ENCODE data around the gene JCAD. TPM values are rescaled to one million over a fixed set of nuclear protein-coding genes. Genes with fewer than 3 reads are reported as not detected.

Gene JCAD
- total RNA-seq, 2 experiments from 2014 or later: 0.68 to 1.0 TPM

DNA sequence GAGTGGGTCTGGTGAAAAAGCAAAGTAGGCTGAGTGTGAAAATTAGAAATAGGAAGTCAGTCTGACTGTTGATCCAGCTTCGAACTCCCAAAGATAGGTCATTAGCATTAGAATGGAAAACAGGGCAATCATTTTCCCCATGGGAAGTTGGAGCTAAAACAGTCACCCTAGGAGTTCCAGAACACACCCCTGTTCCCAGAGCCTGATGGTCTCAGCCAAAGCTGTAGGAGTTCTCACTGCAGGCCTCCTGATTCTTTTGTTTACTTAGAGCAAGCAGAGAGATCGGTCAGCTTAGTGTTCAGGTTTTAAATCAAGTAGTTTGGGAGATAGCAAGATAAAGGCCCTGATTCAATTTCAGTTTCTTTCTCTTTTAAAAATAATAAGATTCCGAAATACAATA lies 28.8 kb upstream of the JCAD start:
- Mint-ChIP-seq H3K27ac (no peak overlapping the region), H3K36me3 (ENCODE audit: low read depth) (no peaks in the 10 kb centered on the region), H3K4me3 (no peak overlapping the region), H3K4me1 (no peaks in the 10 kb centered on the region), H3K27me3 (peaks cover 38% of the 10 kb centered on the region), H3K9me3 (no peaks in the 10 kb centered on the region)
- ChIA-PET CTCF (interaction anchor here (0.7 kb wide), 1 partner anchor 12 kb away, joined by 3 read pairs; no protein-coding TSS in a partner anchor), POLR2A (no interaction called here)
- no peak for DNase-seq

DNA sequence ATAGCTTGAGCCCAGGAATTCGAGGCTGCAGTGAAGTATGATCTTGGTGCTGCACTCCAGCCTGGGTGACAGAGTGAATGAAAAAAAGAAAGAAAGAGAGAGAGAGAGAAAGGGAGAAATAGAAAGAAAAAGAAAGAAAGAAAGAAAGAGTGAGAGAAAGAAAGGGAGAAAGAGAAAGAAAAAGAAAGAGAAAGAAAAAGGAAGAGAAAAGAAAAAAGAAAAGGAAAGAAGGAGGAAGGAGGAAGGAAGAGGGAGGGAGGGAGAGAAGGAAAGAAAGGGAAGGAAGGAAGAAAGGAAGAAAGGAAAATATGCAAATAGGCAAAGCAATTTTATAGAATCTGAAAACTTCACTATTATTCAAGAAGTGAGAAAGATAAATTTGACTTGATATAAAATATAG lies 24.5 kb upstream of the JCAD start:
- Mint-ChIP-seq H3K27ac (no peak overlapping the region), H3K9me3 (no peaks in the 10 kb centered on the region), H3K4me1 (no peaks in the 10 kb centered on the region), H3K27me3 (peaks cover 47% of the 10 kb centered on the region), H3K36me3 (ENCODE audit: low read depth) (no peaks in the 10 kb centered on the region), H3K4me3 (no peak overlapping the region)
- DNase-seq: no peak
- CTCF ChIA-PET: no interaction called here
- POLR2A ChIA-PET: no interaction called here

DNA sequence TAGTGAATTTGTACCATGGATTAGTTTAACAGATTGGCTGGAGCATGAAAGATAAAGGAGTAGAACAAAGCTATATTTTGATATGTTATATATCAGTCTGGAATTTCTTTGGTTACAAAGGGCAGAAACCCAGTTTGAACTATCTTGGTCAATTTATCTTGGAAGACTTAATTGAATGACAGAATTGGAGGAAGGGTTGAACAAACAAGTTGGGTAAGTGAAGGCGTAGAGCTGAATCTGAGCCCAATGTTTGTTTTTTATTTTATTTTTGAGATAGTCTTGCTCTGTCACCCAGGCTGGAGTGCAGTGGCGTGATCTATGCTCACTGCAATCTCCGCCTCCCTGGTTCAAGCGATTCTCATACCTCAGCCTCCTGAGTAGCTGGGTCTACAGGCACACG lies 21.8 kb upstream of the JCAD start:
- no peaks in the 10 kb centered on the region for H3K9me3 Mint-ChIP-seq
- ChIA-PET CTCF (no interaction called here), POLR2A (no interaction called here)
- H3K36me3 Mint-ChIP-seq (ENCODE audit: low read depth): no peaks in the 10 kb centered on the region
- H3K4me1 Mint-ChIP-seq: peaks cover 3% of the 10 kb centered on the region
- H3K4me3 Mint-ChIP-seq: no peak overlapping the region
- peaks cover 40% of the 10 kb centered on the region for H3K27me3 Mint-ChIP-seq
- DNase-seq: no peak
- no peak overlapping the region for H3K27ac Mint-ChIP-seq

DNA sequence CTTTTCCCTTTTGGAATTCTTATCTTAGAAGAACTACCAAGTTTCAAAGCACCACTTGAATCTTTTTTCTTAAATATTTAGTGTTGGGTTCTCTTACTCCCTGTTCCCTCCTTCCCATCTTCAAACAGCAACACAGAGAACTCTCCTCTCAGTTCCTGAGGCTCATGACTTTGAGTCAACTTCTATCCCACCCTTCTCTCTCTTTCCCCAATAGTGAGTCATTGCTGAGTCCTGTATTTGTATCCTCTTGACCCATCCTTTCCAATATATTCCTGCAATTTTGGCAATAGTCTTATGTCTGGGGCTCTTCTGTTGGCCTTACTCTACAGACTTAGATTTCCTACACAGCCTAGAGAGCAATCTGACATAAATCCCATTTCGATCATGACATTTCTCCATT lies 20.8 kb upstream of the JCAD start:
- H3K27me3 Mint-ChIP-seq: peaks cover 34% of the 10 kb centered on the region
- CTCF ChIA-PET: no interaction called here
- DNase-seq: no peak
- no peaks in the 10 kb centered on the region for H3K9me3 Mint-ChIP-seq
- no peak overlapping the region for H3K27ac Mint-ChIP-seq
- POLR2A ChIA-PET: no interaction called here
- no peak overlapping the region for H3K4me3 Mint-ChIP-seq
- H3K4me1 Mint-ChIP-seq: peaks cover 3% of the 10 kb centered on the region
- no peaks in the 10 kb centered on the region for H3K36me3 Mint-ChIP-seq (ENCODE audit: low read depth)

DNA sequence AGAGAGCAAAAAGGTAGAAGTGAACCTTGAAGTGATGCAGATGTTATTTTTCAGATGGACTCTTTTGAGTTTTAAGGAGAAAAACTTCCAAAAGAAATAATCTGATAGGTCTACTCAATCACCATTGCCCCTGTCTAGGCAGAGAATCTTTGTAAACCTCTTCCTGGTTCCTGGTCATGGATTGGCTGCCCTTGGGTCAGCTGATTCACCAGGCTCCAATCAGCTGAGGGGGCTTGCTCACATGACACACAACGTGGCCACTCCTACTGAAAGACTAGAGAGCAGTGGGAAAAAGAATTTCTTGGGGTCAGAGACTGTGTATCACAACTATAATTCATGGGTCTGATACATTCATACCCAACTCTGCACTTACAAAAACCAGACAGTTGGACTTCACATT lies 20.0 kb upstream of the JCAD start:
- Mint-ChIP-seq H3K36me3 (ENCODE audit: low read depth) (no peaks in the 10 kb centered on the region), H3K9me3 (no peaks in the 10 kb centered on the region), H3K27ac (no peak overlapping the region), H3K27me3 (peaks cover 29% of the 10 kb centered on the region), H3K4me3 (no peak overlapping the region), H3K4me1 (peaks cover 3% of the 10 kb centered on the region)
- CTCF ChIA-PET: no interaction called here
- POLR2A ChIA-PET: no interaction called here
- DNase-seq: no peak

DNA sequence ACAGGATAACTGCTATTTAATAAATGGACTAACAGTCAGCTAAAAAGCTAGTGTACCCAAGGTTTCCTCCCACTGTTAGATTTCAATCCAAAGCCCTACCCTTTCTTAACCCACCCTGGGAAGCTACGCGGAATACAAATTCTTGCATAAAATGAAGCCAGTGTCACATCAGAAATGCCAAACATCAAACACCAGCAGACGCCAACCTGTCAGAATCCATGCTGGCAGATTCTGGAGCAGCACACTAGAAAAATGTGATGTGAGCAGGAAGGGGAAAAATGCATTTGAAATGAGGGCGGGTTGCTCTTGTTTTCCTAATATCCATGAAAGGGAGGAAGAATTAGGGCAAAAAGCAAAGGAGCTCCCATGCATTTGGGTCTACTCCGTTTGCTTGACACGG lies 16.1 kb upstream of the JCAD start:
- H3K4me1 Mint-ChIP-seq: peaks cover 3% of the 10 kb centered on the region
- H3K4me3 Mint-ChIP-seq: no peak overlapping the region
- no peak overlapping the region for H3K27ac Mint-ChIP-seq
- ChIA-PET POLR2A (no interaction called here), CTCF (no interaction called here)
- H3K9me3 Mint-ChIP-seq: no peaks in the 10 kb centered on the region
- H3K27me3 Mint-ChIP-seq: peaks cover 21% of the 10 kb centered on the region
- no peak for DNase-seq
- no peaks in the 10 kb centered on the region for H3K36me3 Mint-ChIP-seq (ENCODE audit: low read depth)

DNA sequence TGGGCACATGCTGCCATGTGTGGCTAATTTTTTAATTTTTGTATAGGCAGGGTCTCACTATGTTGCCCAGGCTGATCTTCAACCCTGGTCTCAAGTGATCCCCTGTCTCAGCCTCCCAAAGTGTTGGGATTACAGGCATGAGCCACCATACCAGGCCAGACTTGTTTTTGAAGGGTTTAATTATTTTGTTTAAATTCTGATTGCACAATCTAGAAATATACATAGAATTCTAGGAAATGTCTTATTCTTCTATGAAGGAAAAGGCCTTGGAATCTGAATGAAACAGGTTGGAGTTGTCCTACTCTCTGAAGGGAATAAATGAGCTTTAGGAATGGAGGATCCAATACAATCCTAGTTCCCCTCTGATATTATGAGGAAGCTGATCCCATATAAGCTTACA lies 15.5 kb upstream of the JCAD start:
- H3K4me3 Mint-ChIP-seq: no peak overlapping the region
- H3K36me3 Mint-ChIP-seq (ENCODE audit: low read depth): no peaks in the 10 kb centered on the region
- no peak overlapping the region for H3K27ac Mint-ChIP-seq
- DNase-seq: no peak
- peaks cover 3% of the 10 kb centered on the region for H3K4me1 Mint-ChIP-seq
- H3K27me3 Mint-ChIP-seq: peaks cover 21% of the 10 kb centered on the region
- ChIA-PET POLR2A (no interaction called here), CTCF (no interaction called here)
- H3K9me3 Mint-ChIP-seq: no peaks in the 10 kb centered on the region

DNA sequence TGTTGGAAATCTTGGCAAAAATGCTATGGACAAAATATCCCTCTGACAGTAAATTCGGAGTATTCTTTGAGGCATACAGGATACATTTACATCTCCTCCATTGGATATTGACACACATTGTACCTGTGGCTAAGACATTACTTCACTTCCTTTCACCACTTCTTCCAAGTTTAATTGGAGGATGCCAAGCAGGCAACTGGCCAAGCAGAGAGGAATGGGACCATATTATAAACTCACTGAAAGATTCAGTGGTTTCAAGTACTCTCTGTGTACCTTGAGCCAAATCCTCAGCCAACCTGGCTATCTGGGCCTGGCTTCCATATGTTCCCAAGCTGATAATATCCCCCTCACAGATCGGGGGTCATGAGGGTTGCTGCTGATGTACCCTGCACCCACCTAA lies 14.7 kb upstream of the JCAD start:
- H3K27ac Mint-ChIP-seq: no peak overlapping the region
- DNase-seq: no peak
- H3K36me3 Mint-ChIP-seq (ENCODE audit: low read depth): no peaks in the 10 kb centered on the region
- H3K4me1 Mint-ChIP-seq: peaks cover 3% of the 10 kb centered on the region
- H3K27me3 Mint-ChIP-seq: peaks cover 17% of the 10 kb centered on the region
- H3K4me3 Mint-ChIP-seq: no peak overlapping the region
- no peaks in the 10 kb centered on the region for H3K9me3 Mint-ChIP-seq
- ChIA-PET CTCF (no interaction called here), POLR2A (no interaction called here)

DNA sequence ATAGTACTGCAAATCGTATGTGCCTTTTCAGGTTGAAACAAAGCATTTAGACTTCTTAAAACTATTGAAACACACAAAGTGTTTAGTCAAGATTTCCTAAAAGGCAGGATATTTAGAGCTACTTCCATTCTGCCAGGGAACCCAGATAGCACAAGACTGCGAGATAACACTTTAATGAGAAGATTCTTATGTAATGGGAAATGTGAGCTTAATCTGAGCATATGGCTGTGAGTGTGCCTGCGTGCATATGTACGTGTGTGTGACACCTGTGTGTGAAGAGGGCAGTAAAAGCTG lies 14.3 kb upstream of the JCAD start:
- DNase-seq: no peak
- Mint-ChIP-seq H3K27me3 (peaks cover 17% of the 10 kb centered on the region), H3K4me1 (peaks cover 3% of the 10 kb centered on the region), H3K4me3 (no peak overlapping the region), H3K27ac (no peak overlapping the region), H3K9me3 (no peaks in the 10 kb centered on the region), H3K36me3 (ENCODE audit: low read depth) (no peaks in the 10 kb centered on the region)
- POLR2A ChIA-PET: no interaction called here
- CTCF ChIA-PET: no interaction called here

DNA sequence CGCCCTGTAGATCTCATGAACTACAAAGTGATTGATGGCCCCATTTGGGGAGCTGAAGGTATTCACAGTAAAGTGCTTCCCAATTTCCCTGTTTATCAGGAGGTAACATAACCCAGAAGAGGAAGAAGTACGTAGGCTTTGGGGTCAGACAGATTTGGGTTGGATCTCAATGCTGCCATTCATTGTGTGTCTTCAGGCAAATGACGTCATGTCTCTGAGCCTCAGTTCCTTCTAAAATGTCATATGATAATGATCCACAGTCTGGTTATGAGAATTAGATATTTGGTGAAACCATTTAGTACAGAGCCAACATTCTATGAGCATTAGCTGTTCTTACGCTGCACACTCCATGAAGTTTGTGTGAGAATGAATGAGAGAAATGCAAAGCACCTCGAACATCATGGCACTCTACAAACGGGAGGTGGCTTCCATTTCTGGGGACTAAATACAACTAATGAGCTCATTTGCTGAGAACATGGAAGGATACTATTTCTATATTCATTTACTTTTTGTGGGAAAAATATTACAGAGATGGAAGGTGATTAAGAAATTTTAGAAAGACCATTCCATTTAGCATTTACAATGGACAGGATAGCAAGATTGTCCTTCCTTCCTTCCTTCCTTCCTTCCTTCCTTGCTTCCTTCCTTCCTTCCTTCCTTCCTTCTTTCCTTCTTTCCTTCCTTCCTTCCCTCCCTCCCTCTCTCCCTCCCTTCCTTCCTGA lies 13.8 kb upstream of the JCAD start:
- no peak for DNase-seq
- CTCF ChIA-PET: no interaction called here
- no peak overlapping the region for H3K4me3 Mint-ChIP-seq
- POLR2A ChIA-PET: no interaction called here
- H3K36me3 Mint-ChIP-seq (ENCODE audit: low read depth): no peaks in the 10 kb centered on the region
- H3K4me1 Mint-ChIP-seq: peaks cover 3% of the 10 kb centered on the region
- H3K27ac Mint-ChIP-seq: no peak overlapping the region
- H3K27me3 Mint-ChIP-seq: peaks cover 17% of the 10 kb centered on the region
- no peaks in the 10 kb centered on the region for H3K9me3 Mint-ChIP-seq

DNA sequence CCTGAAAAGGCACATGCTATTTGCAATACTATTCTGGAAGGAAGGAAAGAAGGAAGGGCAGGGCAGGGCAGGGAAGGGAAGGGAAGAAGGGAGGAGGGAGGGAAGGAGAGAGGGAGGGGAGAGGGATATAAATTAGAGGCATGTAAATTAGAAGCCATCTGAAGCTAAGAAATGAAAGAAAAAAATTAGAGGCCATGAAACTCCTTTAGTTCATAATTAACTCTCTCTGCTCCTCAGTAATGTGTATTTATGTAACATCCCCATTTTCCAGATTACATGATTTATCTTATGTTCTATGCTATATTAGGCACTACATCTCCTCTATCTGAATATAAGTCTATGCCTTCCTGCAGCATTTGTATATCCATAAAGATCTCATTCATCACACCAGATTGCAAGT lies 12.7 kb upstream of the JCAD start:
- Mint-ChIP-seq H3K36me3 (ENCODE audit: low read depth) (no peaks in the 10 kb centered on the region), H3K27ac (no peak overlapping the region), H3K4me3 (no peak overlapping the region), H3K9me3 (no peaks in the 10 kb centered on the region), H3K4me1 (no peaks in the 10 kb centered on the region), H3K27me3 (peaks cover 12% of the 10 kb centered on the region)
- CTCF ChIA-PET: no interaction called here
- POLR2A ChIA-PET: no interaction called here
- DNase-seq: no peak

DNA sequence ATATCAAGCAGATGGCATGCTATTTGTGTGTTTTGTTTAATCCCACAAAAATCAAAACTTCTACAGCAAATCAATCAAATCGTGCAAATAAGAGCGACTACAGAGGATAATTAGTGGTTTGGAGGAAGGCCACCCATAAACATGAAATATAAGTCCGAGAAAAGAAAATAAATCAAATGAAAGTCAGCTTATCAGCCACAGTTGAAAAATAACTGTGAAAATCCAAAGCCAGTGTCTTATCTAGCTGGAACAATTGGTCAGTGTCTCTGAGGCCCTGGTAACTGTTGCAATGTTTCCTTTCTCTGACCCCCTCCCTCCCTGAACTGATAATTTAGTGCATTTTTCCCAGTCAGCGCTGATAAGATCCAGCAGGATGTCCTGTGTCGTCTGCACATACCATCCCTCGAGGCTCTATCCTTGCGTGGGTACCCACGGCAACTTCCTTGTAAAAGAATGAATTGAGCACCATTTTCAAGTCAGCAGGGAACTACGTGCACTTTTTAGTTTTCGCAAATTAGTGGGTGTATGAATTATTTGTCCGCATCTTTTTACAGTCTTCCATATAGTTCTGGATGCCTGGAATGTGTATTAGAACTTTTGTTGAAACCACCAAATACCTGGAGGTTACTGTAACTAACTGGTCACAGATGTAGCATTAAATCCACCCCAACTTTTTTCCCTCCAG lies 10.8 kb upstream of the JCAD start:
- no peak overlapping the region for H3K4me3 Mint-ChIP-seq
- no peaks in the 10 kb centered on the region for H3K4me1 Mint-ChIP-seq
- CTCF ChIA-PET: no interaction called here
- H3K27me3 Mint-ChIP-seq: peaks cover 21% of the 10 kb centered on the region
- H3K36me3 Mint-ChIP-seq (ENCODE audit: low read depth): no peaks in the 10 kb centered on the region
- H3K9me3 Mint-ChIP-seq: no peaks in the 10 kb centered on the region
- POLR2A ChIA-PET: no interaction called here
- H3K27ac Mint-ChIP-seq: no peak overlapping the region
- no peak for DNase-seq

DNA sequence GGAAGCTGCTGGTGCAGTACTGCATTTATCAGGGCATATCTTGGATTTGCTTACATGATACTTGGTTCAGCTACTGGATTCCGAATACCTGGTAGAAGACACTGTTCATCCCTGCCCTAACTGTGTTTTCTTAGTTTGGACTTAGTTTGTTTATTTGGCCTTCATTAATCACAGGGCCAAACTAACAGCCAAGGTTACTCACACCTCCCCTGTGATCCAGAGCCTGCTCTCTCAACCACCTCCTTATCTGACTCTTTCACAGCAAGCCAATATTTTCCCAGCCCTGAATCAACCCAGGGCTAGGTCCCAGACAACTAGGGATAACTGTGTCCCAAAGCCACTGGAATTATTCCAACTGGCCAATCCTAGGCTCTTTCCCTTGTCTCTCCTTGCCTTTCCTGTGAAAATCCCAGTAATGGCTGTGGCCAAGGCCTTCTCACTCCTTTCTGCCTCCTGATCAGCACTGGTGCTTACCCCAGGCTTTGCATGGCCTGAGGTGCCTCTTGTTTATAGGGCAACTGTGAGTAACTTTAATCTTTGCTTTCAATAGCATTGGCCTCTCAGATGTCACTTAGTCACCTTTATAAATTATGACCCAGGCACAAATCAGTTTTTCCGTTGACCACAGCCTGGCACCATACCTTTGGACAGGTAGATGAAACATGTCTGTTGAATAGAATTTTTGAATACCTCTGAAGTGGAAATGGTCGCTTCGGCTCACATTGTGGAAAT lies 9.3 kb upstream of the JCAD start:
- CTCF ChIA-PET: no interaction called here

DNA sequence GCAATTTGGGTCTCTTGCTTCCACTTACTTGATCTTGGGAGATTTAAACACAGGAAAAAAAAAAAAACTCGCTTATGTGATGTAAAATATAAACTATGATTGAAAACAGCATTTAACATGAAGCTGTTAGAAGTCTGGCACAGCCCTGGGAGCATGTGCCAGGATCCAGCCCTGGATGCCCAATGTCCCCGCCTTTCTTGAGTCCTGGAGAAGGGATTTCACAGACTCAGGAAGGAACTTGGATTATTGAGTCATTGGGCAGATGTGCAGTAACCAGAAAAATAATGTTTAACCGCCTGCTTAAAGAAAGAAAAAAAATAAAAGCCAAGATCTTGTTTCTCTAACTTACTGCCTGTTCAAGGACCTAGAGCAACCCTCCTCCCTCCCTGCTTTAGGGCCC lies 3.7 kb upstream of the JCAD start:
- ChIA-PET CTCF (no interaction called here), POLR2A (no interaction called here)
- Mint-ChIP-seq H3K36me3 (ENCODE audit: low read depth) (peaks cover 3% of the 10 kb centered on the region), H3K9me3 (no peaks in the 10 kb centered on the region), H3K27me3 (peaks cover 60% of the 10 kb centered on the region), H3K4me1 (peaks cover 5% of the 10 kb centered on the region), H3K27ac (no peak overlapping the region), H3K4me3 (no peak overlapping the region)
- no peak for DNase-seq

More for the DNA sequence above, 9.3 kb upstream of the JCAD start:
- no peaks in the 10 kb centered on the region for H3K9me3 Mint-ChIP-seq
- H3K36me3 Mint-ChIP-seq (ENCODE audit: low read depth): no peaks in the 10 kb centered on the region
- H3K4me1 Mint-ChIP-seq: no peaks in the 10 kb centered on the region
- H3K27ac Mint-ChIP-seq: no peak overlapping the region
- H3K4me3 Mint-ChIP-seq: no peak overlapping the region
- DNase-seq: no peak
- POLR2A ChIA-PET: no interaction called here
- peaks cover 21% of the 10 kb centered on the region for H3K27me3 Mint-ChIP-seq

All from activated CD4-positive, alpha-beta memory T cell treated with anti-CD3 and anti-CD28 coated beads, Interleukin-2, amount 10 ng/mL, durations not matched to agents 7 days and 5 days (primary cell).